ENCODE measurements around the gene EXOC1. TPM values are rescaled to one million over a fixed set of nuclear protein-coding genes. Genes with fewer than 3 reads are reported as not detected.
"Not testable (repeated sequence)": the region's sequence is repeated elsewhere in the genome, so short reads cannot be mapped to it uniquely, and the experiment has no call there.

EXOC1 gene
- total RNA-seq, 4 donors from 2014 or later = 30.7 to 55.3 (median 36.9) TPM

DNA sequence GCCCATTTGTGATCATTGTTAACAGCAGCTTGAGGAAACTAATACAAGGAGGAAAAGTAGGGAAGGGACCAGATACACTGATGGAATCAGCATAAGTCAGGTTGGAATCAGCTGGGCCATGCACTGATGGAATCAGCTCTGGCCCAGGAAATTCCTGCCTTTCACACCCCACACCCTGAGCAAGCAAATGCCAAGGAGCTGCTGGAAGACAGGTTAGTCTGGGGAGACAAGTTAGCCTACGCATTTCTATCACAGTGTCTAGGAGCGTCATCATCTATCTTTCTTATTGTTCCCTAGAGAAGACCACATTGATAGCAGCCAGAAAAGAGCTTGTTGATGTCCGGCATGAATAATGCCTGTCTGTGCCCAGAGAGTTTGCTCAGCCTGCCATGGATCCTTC lies 79.1 kb downstream of the EXOC1 start:
- ATAC-seq (ENCODE audit: low FRiP score) = no peak
- TF ChIP-seq, protein P1, sequence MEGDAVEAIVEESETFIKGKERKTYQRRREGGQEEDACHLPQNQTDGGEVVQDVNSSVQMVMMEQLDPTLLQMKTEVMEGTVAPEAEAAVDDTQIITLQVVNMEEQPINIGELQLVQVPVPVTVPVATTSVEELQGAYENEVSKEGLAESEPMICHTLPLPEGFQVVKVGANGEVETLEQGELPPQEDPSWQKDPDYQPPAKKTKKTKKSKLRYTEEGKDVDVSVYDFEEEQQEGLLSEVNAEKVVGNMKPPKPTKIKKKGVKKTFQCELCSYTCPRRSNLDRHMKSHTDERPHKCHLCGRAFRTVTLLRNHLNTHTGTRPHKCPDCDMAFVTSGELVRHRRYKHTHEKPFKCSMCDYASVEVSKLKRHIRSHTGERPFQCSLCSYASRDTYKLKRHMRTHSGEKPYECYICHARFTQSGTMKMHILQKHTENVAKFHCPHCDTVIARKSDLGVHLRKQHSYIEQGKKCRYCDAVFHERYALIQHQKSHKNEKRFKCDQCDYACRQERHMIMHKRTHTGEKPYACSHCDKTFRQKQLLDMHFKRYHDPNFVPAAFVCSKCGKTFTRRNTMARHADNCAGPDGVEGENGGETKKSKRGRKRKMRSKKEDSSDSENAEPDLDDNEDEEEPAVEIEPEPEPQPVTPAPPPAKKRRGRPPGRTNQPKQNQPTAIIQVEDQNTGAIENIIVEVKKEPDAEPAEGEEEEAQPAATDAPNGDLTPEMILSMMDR (IDR thresholded peaks at IDR 0.05) = no peak
- DNase-seq (ENCODE audit: low spot score) = no peak

DNA sequence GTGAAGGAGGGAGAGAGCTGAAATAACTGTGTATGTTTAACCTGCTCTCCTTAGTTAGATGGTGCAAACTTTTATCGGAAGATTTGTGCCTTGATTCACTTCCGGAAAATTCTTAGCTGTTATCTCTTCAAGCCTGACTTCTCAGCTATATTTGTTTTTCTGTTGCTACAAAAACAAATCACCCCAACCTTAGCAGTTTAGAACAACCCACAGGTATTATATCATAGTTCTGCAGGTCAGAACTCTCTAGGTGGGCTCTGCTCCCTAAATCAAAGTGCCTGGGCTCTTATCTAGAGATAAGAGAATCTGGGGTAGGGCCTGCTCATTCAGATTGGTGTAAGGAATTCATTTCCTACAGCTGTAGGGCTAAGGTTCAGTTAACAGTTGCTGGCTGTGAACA lies 80.2 kb downstream of the EXOC1 start:
- DNase-seq (ENCODE audit: low spot score) (no peak), ATAC-seq (ENCODE audit: low FRiP score) (no peak)
- TF ChIP-seq, protein P1 (IDR thresholded peaks at IDR 0.05) = no peak

DNA sequence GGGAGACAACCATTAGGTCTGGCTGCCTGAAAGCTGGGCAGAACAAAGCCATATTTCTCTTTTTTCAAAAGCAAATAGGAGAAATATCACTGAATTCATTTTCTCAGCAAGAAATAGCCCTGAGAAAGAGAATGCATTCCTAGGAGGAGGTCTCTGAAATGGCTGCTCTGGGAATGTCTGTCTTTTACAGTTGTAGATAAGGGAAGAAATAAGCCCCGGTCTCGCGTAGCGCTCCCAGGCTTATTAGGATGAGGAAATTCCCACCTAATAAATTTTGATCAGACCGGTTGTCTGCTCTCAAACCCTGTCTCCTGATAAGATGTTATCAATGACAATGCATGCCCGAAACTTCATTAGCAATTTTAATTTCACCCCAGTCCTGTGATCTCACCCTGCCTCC lies 82.5 kb downstream of the EXOC1 start:
- DNase-seq (ENCODE audit: low spot score); ATAC-seq (ENCODE audit: low FRiP score): not testable (repeated sequence)

DNA sequence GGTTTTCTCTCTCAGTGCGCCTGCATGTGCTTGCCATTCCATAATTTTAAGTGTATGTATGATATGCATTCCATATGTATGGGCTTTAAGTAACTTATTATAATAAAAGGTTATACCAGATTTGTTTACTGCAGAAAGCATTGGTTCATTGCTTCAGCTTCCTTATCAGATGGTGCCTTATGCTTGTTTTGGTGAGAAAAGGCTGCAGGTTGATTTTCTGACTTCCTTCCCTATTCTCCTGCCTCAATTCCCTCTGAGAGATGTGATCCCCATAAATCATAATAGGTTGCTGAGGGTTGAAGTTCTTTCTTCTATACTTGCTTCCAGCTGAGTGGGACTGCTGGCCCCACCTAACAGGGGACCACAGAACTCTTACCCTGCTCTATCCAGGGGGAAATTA lies 85.0 kb downstream of the EXOC1 start:
- no peak for ATAC-seq (ENCODE audit: low FRiP score)
- TF ChIP-seq, protein P1 (IDR thresholded peaks at IDR 0.05) = no peak
- no peak for DNase-seq (ENCODE audit: low spot score)

DNA sequence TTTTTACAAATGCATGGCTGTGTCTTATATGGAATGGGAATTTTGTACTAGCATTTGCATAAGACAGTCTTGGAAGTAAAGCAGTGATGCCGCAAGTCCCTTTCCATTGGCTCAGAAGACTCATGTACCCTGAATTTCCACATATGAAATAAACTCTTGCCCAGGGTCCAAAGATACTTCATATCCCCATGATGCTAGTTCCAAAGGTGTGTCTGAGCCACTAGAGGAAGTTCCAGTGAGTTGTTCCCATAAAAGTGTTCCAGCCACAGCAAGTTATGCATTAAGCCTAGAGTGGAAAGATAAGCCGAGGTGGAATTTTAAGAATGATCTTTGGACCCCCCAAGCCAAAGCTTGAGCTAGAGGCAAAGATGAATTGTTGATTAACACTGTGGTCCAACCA lies 86.0 kb downstream of the EXOC1 start:
- DNase-seq (ENCODE audit: low spot score) = no peak

DNA sequence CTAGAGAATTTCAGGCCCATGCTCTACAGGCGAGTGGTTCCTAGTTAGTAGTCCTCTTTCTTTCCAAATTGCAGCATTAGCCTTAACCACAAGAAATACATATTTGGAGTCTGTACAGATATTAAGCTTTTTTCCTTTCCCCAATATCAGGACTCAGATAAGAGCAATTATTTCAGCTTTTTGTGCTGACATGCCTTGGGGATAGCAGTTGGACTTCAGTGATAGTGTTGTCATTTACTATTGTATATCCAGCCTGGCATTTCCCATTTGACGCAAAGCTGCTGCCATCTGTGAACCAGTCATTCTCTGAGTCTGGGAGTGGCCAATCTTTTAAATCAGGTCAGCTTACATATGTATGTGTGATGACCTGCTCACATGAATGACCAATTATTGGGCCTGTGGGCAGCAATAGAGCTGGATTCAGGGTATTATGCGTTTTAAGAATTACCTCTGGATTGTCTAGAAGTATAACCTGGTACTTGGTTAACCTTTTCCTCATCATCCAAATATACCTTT lies 88.5 kb downstream of the EXOC1 start:
- ATAC-seq (ENCODE audit: low FRiP score) (no peak), DNase-seq (ENCODE audit: low spot score) (no peak)
- TF ChIP-seq, protein P1 (IDR thresholded peaks at IDR 0.05) = no peak

More for the DNA sequence above, 86.0 kb downstream of the EXOC1 start:
- TF ChIP-seq, protein P1 (IDR thresholded peaks at IDR 0.05) = no peak
- no peak for ATAC-seq (ENCODE audit: low FRiP score)

DNA sequence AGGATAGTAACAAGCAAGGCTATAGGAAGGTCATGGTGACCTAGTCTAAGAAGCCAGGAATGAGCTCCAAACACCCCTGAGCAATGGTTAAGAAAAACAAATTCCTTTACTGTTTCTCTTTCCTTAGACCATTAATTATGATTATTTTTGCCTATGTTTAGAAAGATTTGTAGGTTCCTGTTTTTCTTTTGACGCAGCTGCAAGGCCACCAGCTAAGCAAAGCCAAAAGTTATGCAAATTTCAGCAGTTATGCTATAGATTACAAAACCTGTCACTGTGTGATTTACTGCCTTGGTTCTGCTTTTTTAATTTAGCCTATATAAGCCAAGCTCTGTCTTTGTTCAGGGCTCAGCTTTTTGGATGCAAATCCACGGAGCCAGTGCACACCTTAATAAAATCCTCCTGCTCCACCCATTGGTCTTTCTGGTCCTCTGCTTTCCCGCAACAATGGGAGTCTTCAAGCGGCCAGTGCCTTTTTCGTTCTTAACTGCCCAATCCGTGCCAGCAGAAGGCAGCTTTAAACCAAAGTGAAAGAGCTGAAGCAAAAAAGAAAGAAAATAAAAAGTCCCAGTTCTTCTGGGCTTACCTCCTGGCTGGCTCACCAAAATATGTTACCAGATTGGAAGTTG lies 93.9 kb downstream of the EXOC1 start:
- no peak for ATAC-seq (ENCODE audit: low FRiP score)
- no peak for DNase-seq (ENCODE audit: low spot score)
- TF ChIP-seq, protein P1 (IDR thresholded peaks at IDR 0.05) = no peak
